GM12874 (cell line): ENCODE data around the gene ARID5B.

Experiments used
- CTCF ChIP-seq: IDR thresholded peaks from 2 replicates; pipeline ENCODE4 v1.5.1; 2011; ENCODE audit warnings: low read depth, mild to moderate bottlenecking, control low read depth, low read length, moderate library complexity; ENCODE audit not compliant: insufficient read depth

Gene ARID5B

GRCh38 chr10:62046522-62047227 is 145.2 kb downstream of the ARID5B start:
- TF ChIP-seq CTCF = no peak

- no peak for TF ChIP-seq CTCF
Observed at GRCh38 chr10:62047228-62047892, 145.9 kb downstream of the ARID5B start.

GRCh38 chr10:62047960-62048383 is 146.5 kb downstream of the ARID5B start:
- TF ChIP-seq CTCF = no peak

GRCh38 chr10:62048470-62048869 is 147.0 kb downstream of the ARID5B start:
- TF ChIP-seq CTCF = no peak

GRCh38 chr10:62048919-62049623 is 147.6 kb downstream of the ARID5B start:
- no peak for TF ChIP-seq CTCF

- no peak for TF ChIP-seq CTCF
Observed at GRCh38 chr10:62049624-62050345, 148.3 kb downstream of the ARID5B start.
